IMR-90 (cell line): ENCODE data around the gene VCL.
"Not testable (repeated sequence)": the region's sequence is repeated elsewhere in the genome, so short reads cannot be mapped to it uniquely, and the experiment has no call there.

Experiments
- BHLHE40 ChIP-seq: fragments of 150-350 bp; IDR thresholded peaks from 2 replicates; pipeline ENCODE4 v1.6.1; 2016; ENCODE audit warnings: mild to moderate bottlenecking, low read depth, low read length
- FOS ChIP-seq: fragments of 150-350 bp; IDR thresholded peaks from 2 replicates; pipeline ENCODE4 v1.6.1; 2016; ENCODE audit warnings: low read depth, low read length
- MAFK ChIP-seq: IDR thresholded peaks from 2 replicates; pipeline ENCODE4 v1.6.1; 2012; ENCODE audit warnings: low read depth, low read length, improper control_type of control experiment
- MXI1 ChIP-seq: IDR thresholded peaks from 2 replicates; pipeline ENCODE4 v1.6.1; 2012; ENCODE audit warnings: low read depth, mild to moderate bottlenecking, low read length, moderate library complexity, borderline replicate concordance
- NFE2L2 ChIP-seq: fragments of 150-350 bp; IDR thresholded peaks from 2 replicates; pipeline ENCODE4 v1.6.1; 2016; ENCODE audit warnings: low read depth, mild to moderate bottlenecking, low read length
- POLR2A ChIP-seq: IDR thresholded peaks from 2 replicates; pipeline ENCODE4 v1.6.1; 2012; ENCODE audit warnings: mild to moderate bottlenecking, low read depth, low read length
- RAD21 ChIP-seq: IDR thresholded peaks from 2 replicates; pipeline ENCODE4 v1.6.1; 2012; ENCODE audit warnings: low read length, improper control_type of control experiment
- RCOR1 ChIP-seq: IDR thresholded peaks from 2 replicates; pipeline ENCODE4 v1.6.1; 2012; ENCODE audit warnings: mild to moderate bottlenecking, low read length, improper control_type of control experiment; ENCODE audit not compliant: insufficient replicate concordance
- RFX5 ChIP-seq: IDR thresholded peaks from 2 replicates; pipeline ENCODE4 v1.8.0; 2012; ENCODE audit warnings: low read depth, mild to moderate bottlenecking, low read length, moderate library complexity
- SMC3 ChIP-seq: fragments of 150-350 bp; IDR thresholded peaks from 2 replicates; pipeline ENCODE4 v1.6.1; 2016; ENCODE audit warnings: low read depth, mild to moderate bottlenecking, antibody characterized with exemption, low read length, moderate library complexity
- TF ChIP-seq, protein P1 (sequence below): conservative IDR thresholded peaks from 2 replicates; pipeline ENCODE4 v1.5.1; 2012; ENCODE audit warnings: mild to moderate bottlenecking, low read depth, low read length, improper control_type of control experiment
- TF ChIP-seq, protein P2 (sequence below): fragments of 150-350 bp; IDR thresholded peaks from 2 replicates; pipeline ENCODE4 v1.6.1; 2017; ENCODE audit warnings: mild to moderate bottlenecking, antibody characterized with exemption, low read length, low read depth

DNA sequence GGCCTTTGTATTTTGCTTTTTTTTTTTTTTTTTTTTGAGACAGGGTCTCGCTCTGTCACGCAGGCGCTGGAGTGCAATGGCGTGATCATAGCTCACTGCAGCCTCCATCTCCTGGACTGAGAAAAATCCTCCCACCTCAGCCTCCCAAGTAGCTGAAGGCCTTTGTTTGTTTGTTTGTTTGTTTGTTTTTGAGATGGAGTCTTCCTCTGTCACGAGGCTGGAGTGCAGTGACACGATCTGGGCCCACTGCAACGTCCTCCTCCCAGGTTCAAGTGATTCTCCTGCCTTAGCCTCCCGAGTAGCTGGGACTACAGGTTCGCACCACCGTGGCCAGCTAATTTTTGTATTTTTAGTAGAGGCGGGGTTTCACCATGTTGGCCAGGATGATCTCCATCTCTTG, 2.3 kb downstream of the VCL start:
- TF ChIP-seq, protein P1, sequence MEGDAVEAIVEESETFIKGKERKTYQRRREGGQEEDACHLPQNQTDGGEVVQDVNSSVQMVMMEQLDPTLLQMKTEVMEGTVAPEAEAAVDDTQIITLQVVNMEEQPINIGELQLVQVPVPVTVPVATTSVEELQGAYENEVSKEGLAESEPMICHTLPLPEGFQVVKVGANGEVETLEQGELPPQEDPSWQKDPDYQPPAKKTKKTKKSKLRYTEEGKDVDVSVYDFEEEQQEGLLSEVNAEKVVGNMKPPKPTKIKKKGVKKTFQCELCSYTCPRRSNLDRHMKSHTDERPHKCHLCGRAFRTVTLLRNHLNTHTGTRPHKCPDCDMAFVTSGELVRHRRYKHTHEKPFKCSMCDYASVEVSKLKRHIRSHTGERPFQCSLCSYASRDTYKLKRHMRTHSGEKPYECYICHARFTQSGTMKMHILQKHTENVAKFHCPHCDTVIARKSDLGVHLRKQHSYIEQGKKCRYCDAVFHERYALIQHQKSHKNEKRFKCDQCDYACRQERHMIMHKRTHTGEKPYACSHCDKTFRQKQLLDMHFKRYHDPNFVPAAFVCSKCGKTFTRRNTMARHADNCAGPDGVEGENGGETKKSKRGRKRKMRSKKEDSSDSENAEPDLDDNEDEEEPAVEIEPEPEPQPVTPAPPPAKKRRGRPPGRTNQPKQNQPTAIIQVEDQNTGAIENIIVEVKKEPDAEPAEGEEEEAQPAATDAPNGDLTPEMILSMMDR, result not testable (repeated sequence)
- not testable (repeated sequence) for TF ChIP-seq RFX5, RAD21, MXI1, POLR2A, SMC3, NFE2L2, FOS, RCOR1, BHLHE40, MAFK
- TF ChIP-seq, protein P2, sequence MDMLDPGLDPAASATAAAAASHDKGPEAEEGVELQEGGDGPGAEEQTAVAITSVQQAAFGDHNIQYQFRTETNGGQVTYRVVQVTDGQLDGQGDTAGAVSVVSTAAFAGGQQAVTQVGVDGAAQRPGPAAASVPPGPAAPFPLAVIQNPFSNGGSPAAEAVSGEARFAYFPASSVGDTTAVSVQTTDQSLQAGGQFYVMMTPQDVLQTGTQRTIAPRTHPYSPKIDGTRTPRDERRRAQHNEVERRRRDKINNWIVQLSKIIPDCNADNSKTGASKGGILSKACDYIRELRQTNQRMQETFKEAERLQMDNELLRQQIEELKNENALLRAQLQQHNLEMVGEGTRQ, result not testable (repeated sequence)
